Measurements from ENCODE around the gene DMRTA2.

DNA sequence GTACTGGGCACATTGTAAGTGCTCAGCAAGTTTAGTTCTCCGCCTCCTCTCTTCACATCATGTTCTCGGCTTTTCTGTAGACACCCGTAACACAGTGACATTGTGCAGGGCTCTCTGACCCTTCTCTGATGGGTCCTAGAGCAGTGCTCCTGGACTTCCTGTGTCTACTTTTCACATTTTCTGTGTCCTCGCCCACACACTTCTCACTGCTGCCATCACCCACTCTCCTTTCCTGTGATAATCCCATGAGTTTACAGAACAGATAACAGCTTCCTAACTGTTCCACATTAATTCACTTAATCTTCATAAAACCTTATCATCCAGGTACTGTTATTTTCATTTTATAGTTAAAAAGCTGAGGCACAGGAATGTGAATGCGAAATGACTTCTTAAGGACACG is 13.2 kb upstream of the DMRTA2 start:
- TF ChIP-seq, protein P1, sequence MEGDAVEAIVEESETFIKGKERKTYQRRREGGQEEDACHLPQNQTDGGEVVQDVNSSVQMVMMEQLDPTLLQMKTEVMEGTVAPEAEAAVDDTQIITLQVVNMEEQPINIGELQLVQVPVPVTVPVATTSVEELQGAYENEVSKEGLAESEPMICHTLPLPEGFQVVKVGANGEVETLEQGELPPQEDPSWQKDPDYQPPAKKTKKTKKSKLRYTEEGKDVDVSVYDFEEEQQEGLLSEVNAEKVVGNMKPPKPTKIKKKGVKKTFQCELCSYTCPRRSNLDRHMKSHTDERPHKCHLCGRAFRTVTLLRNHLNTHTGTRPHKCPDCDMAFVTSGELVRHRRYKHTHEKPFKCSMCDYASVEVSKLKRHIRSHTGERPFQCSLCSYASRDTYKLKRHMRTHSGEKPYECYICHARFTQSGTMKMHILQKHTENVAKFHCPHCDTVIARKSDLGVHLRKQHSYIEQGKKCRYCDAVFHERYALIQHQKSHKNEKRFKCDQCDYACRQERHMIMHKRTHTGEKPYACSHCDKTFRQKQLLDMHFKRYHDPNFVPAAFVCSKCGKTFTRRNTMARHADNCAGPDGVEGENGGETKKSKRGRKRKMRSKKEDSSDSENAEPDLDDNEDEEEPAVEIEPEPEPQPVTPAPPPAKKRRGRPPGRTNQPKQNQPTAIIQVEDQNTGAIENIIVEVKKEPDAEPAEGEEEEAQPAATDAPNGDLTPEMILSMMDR (IDR thresholded peaks at IDR 0.05; ENCODE audit: insufficient read depth, low read length, poor library complexity, severe bottlenecking) = no peak
- TF ChIP-seq EZH2phosphoT487 (conservative IDR thresholded peaks at IDR 0.05; ENCODE audit: low read length) = no peak

Data from SU-DHL-6 (cell line).